Glomerular visceral epithelial cell (primary cell): ENCODE results near the gene RNF208.

Source experiments
- DNase-seq: peaks from one replicate; pipeline ENCODE4 v3.0.0-alpha.2; 2016; ENCODE audit errors: extremely low spot score

The RNF208 gene

DNA sequence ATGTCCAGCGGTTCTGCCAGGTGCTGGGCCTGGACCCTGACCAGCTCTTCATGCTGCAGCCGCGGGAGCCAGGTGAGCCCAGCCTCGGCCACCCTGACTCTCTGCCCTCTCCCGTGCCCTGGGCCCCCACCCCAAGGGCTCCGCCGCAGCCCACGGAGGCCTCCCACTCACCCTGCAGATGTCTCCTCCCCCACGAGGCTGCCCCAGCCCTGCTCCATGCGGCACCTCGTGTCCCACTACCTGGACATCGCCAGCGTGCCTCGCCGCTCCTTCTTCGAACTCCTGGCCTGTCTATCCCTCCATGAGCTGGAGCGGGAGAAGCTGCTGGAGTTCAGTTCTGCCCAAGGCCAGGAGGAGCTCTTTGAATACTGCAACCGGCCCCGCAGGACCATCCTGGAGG is 7.4 kb downstream of the RNF208 start:
- no peak for DNase-seq

DNA sequence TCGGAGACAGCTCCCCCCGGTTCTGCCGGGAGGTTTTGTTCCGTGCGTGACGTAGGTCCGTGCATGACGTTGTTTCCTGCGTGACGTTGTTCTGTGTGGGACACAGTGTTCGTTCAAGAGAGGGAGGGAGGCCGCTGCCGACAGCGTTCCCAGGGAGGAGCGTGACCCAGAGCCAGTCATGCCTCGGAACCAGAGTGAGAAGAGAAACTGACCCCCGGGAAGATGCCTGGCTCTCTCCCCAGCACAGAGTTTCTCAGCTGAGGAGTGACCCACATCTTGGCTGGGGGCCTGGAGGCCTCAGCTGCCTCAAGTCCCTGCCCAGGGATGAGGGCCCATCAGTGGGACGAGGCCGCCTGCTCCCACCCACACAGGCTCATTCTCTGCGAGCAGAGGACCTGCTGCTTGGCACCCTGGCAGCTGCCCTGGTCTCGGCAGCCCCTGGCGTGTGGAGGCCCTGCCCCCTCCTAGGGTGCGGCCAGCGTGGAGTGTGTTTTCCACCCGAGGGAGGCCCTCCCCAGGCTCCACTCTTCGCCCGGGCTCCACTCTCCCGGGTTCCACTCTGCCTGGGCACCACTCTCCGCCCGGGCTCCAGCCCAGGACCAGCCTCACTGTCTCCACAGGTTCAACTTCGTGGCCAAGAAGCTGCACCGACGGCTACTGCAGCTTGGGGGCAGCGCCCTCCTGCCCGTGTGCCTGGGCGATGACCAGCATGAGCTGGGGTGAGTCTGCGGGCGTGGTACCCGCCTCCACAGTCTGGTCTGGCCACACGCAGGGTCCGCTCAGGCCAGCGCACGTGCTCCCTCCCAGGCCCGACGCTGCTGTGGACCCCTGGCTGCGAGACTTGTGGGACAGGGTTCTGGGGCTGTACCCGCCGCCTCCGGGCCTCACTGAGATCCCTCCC is 8.6 kb downstream of the RNF208 start:
- DNase-seq, result no peak

DNA sequence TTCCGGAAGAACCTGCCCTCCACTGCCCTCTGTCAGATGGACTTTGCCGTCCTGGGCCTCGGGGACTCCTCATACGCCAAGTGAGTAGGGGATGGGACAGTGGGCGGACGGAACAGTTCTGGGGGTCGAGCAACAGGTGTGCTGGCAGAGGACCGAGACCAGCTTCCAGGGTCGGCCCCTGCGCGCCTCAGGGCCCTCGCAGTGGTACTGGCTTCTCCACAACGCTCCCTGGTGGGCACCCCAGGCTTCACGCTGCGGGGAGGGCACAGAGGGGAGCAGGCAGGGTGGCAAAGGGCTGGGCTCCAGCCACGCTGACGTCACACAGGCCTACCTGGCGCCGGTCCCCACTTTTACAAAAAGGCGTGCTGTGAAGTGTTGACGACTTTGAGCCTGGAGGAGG is 9.5 kb downstream of the RNF208 start:
- DNase-seq, result no peak

DNA sequence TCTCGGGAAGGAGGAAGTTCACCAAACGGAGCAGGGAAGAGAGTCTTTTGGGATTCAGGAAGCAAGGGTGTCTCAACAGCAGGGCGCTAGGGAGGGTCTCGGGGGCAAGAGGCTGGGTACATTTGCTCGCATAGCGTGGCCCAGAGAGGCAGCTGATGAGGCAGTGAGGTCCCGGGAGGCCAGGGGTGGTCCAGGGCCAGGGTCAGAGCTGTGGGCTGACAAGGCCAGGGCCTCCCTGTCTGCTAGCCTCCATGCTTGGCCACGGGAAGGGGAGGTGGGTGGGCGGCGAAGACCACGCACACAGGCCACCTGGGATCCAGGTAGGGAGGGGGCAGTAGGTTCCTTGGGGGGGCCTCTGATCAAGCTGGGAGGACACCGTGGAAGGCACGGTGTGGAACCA is 10.5 kb downstream of the RNF208 start:
- DNase-seq, result no peak

DNA sequence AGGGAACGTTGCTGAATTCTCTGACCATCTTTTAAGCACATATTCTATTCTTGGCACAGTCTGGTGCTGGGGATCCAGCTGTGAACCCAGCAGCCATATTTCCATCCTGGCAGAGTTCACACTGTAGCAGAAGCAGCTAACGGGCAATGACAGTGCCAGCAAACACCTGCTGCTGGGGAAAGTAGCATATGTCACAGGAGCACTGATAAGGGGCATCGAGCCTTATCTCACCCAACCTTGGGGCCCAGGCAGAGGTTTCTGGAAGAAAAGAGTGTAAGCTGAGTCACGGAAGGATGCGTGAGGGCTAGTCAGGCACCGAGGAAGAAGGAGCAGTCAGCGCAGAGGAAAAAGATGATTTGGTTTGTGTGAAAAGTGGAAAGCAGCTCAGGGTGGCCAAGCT is 15.4 kb downstream of the RNF208 start:
- no peak for DNase-seq

DNA sequence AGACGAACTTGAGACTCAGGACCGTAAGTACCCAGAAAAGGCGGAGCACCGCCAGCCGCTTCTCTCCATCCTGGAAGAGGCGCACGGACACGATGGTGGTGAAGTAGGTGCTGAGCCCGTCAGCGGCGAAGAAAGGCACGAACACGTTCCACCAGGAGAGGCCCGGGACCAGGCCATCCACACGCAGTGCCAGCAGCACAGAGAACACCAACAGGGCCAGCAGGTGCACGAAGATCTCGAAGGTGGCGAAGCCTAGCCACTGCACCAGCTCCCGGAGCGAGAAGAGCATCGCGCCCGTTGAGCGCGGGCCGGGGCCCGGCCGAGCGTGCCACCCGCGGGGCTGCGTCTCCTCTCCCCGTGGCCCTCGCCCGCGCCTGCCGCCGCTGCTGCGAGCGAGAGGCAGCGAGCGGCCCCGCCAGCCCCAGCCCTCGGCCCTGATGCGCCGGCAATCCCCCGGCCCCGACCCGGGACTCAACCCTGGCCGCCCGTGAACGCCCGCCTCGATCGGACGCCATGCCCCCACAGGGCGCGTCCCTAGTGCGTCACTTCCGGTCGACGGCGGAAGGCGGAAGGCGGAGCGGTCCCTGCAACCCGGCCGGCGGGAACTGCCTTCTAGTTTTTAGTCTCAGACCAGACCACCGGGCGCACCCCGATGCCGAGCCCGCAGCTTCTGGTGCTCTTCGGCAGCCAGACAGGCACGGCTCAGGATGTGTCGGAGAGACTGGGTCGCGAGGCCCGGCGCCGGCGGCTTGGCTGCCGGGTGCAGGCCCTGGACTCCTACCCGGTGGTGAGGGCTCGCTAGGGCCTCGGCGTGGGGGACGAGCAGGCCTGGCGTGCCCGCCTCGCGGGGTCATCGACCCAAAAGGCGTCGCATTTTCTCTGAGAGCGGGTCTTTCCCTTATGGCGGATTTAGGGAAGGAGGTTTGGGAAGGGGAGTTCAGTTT is 16.6 kb downstream of the RNF208 start, which contains the start of the genes NDOR1 and TMEM203:
TSS of gene NDOR1 (plus strand) at position 575 of the 944 bp plus-strand sequence. CDS start at position 653, 78 bp downstream.
TSS of gene TMEM203 (minus strand) at position 523 of the 944 bp plus-strand sequence. CDS start at position 289, 234 bp downstream.
- DNase-seq, result peak; percentile 77

DNA sequence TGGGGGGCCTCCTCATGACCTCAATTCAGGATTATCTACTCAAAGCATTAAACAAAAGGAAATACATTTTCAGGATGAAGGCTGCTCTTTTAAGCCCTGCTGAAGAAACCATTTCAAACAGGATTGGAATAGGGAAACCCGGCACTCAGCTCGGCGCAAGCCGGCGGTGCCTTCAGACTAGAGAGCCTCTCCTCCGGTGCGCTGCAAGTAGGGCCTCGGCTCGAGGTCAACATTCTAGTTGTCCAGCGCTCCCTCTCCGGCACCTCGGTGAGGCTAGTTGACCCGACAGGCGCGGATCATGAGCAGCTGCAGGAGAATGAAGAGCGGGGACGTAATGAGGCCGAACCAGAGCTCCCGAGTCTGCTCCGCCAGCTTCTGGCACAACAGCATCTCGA is 17.3 kb downstream of the RNF208 start:
- no peak for DNase-seq

DNA sequence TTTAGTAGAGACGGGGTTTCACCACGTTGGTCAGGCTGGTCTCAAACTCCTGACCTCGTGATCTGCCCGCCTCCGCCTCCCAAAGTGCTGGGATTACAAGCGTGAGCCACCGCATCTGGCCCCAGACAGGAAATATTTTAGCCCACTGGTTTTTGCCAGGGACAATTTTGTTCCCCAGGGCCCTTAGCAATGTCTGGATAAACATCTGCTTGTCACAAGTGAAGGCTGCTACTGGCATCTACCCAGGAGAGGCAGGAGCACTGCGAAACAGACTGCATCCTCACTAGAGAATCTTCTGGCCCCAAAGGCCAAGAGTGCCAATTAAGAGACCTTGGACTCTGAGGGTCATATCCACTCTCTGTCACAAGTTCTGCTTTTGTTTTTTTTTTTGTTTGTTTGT is 19.1 kb downstream of the RNF208 start:
- DNase-seq, result no peak

DNA sequence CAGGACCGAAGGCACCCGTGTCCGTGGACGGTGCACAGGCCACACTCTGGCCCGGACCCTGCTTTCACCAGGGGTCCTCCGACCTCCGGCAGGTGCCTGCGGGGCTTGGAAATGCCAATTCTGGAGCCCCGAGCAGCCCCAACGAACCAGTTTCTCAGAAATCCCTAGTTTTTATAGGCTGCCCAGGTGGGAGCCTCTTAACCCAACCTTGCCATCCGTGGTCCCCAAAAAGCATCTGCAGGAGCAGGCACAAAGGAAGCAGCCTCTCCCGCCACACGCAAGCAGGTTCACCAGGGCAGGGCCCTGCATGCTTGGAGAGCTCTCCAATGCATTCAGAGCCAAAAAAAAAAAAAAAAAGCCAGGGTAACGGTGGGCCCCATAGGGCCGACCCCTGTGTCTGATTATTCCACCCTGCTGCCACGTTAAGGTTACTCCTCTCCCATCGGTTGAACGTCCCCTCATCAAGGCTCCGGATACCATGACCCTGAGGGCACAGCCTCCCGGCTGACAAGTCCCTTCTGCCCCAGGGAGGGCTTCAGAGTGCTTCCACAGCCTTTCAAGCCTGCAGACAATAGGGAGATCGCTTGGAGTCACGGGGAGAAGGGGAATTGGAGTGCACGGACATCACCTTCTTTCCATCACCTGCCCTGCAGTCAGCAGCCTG is 20.7 kb downstream of the RNF208 start:
- DNase-seq, result no peak

DNA sequence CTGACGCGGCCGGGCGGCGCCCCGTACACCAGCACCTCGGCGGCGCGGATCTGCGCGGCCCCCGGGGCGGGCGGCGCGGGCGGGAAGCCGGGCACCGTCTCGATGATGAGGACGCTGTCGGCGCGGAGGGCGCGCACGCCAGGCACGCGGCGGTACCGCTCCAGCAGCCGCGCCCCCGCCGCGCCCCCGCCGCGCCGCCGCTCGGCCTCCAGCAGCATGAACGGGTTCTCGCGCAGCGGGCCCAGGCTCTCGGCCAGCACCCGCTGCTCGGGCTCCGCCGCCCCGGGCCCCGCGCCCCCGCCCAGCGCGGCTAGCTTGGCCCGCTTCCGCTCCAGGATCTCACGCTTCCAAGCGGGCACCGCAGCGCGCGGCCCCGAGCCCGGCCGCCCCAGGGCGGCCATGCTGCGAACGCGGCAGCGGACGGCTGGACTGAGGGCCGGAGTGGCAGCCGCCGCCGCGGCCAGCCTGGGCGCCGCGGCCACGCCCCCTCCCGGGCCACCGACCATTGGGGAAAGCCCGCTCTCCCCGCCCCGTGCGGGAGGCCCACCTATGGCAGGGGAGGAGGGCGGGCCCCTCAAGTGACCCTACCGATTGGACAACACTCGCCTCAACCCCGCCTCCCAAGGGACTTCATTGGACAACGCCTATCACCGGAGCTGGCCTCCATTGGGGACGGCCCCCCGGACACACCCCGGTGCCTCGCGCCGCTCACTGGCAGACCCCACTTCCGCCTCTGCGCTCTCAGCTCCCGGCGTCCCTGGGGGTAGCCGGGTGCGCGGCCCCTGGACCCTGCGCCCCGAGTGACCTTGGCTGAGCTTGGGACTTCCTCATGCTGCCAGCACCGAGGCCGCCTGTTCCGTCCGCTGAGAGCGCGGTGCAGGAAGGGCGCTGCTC is 21.5 kb downstream of the RNF208 start, which contains the start of gene TPRN:
TSS of gene TPRN (minus strand) at position 431 of the 894 bp plus-strand sequence. CDS start at position 401, 30 bp downstream.
- DNase-seq, result peak; percentile 99

DNA sequence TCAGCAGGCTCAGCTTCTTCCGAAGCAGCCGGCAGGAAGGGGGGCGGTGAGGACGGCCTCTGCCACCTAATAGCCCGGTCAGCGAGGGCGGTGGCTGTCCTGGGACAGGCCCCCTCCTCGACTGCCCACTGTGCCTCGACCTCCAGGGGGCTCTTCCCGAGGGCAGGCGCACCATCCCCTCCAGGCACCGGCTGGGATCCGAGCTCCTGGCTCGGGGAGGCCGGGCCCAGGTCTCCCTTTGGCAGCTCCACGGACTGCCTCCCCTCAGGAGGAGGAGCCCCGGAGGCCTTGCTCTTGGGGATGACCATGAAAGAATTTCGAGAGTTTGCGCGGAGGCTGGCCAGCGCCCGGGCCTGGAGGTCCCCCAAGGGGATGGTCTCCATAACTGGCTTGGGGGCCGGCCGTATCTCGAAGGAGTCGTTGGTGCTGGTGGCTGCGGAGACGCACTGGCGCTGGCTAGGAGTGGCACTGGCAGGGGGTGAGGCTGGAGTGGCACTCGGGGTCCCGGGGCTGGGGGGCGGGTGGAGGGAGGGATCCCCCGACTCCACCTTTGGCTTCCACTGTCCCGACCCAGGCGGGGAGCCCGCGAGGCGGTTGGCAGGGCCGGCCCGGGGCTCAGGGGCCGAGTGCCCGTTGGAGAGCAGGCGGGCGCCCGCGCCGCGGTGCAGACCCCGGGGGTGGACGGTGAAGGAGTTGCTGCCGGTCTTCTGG is 22.5 kb downstream of the RNF208 start:
- DNase-seq, result no peak

DNA sequence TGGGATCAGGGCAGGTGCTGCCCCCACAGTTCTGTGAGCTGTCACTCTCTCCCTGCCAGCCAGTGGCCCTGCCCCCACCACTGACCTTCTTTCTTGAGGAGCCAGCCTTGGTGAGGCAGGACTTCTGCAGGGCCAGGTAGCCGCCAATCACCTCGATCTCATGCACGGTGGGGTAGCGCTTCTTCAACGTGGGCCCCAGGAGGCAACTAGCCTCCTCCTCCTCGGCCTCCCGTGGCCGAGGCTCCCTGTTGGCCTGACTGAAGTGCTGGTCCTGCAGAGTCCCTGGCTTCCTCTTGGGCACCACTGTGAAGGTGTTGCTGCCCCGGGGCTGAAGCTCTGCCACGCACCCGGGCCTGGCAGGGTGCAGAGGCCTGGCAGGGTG is 23.1 kb downstream of the RNF208 start:
- DNase-seq, result no peak

DNA sequence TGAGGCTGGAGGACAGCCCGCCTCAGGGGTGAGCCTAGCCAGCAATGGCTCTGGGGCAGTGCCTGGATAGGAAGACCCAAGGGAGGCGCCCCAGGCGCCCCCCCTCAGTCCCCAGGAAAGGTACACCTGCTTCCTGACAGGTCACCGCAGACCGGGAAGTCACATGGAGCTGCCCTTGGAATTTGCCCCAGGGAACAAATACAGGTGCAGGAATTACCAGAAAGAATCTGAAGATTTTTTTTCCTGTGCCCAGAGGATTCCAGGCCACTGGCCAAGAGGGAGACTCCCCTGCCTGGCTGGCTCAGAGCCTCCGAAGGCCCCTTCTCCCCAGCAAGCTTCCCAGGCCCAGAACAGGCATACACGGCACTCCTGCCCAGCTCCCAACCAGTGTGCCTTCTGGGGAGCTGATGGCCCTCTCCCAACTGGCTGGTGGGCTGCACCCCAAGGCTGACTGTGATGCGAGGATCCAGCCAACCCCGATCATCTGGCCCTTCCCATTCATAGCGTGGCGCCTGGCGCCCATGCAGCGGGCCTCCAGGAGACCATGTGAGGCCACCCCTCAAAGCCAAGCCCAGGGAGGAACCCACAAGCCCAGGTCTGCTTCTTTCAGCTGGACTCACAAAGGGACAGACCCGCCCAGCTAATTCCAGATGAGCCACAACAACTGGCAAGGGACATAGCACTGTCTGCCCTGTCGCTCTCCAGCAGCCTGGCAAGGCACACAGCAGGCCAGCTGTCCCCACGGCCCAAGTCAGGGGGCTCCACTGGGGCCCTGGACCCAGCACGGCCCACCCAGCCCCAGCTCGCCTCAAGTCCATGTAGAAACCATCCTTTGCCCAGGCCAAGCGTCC is 23.8 kb downstream of the RNF208 start:
- no peak for DNase-seq

DNA sequence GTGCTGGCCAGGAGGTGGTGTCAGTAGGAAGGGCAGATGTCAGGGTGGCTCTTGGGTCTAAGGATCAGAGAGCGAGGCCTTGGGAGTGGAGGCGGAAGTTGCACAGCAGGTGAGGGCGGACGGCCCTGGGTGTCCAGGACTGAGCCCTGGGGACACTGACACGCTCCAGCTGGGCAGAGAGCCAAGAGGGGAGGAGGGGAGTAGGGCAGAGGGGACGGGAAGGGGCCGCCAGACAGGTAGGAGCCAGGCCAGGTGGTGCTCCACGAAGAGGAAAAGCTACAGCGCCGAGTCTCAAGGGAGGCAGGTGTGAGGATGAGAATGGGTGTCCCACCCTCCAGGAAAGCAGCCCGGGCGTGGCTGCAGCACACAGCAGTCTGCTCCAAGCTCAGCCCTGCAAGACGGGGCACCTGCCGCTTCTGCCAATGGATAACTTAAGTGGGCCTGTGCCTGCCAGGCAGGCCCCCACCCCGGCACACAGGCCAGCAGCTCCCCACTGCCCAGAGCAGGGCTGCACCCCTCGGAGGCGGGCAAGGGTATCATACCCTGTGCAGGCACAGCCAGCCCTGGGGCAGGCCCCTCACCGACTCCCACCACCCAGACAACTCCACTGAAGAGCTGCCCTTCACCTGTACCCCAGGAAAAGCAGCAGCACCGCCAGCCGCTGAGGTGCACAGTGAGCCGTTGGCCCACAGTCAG is 26.4 kb downstream of the RNF208 start:
- no peak for DNase-seq

DNA sequence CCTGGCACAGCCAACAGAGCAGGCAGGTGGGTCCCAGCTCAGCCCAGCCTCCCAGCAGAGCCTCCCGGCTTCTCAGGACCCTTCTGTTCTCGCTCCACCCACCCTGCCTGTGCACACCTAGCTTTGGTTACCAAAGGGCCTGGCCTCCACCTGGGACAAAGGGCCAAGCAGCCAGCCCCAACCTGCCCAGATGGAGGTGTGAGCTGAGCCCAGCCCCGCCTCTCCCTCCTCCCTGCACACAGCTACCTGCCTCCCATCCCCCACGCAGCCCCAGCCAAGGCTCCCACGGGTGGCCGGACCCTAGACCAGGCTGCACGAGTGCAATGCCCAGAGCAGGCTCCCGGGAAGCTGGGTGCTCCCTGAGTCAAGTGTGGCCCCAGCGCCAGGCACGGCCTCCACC is 27.1 kb downstream of the RNF208 start:
- DNase-seq, result no peak

DNA sequence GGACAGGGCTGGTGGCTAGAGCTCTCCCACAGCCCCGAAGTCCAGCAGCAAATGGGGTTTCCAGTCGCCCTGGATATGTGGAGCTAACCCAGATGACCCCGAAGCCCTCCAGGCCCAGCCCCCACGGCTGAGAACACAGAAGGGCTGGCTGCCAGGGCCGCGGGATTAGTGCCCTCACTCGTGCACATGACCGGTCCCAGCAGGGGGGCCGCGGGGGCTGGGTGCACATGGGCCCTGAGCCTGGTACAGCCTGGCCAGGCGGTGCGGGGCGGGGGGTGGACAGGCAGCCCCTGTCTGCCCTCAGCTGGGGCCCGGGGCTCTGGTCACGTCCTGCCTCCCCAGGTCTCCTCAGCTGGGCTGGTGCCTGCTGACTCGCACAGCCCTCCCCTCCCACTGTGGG is 27.7 kb downstream of the RNF208 start:
- peak; percentile 33 for DNase-seq

DNA sequence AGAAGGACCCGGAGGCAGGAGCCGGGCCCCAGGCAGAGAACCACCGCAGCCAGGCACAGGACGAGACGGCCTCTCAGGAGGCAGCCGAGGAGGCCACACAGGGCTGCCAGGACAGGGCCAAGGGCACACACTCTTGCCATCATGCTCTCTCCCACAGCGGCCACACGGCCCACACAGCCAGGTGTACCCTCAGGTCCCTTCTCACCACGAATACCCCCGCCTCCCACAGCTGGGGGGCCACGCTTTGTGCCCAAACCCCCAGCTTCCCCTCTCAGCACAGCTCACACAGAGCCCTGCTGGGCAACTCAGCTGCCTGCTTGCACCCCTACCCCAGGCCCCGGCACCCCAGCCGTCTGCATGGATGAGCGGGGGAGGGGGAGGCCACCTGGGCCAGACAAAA is 28.3 kb downstream of the RNF208 start:
- DNase-seq, result no peak

DNA sequence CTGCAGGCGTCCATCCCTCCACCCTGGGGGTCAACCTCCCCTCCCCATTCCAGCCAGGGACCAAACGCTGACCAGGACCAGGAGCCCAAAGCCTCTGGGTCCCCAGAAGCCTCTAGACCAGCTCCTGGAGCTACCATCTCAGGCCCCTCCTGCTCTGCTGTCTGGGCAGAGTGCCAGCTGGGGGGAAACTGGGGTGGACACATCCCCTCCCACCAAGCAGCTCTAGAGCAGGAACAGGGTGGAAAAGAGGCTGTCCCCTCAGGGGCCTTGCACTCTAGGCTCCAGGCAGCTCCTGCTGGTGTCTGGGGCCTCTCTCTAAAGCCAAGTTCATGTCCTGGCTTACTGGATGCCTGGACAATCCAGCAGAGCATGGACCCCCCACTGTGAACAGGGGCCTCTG is 29.2 kb downstream of the RNF208 start:
- no peak for DNase-seq

DNA sequence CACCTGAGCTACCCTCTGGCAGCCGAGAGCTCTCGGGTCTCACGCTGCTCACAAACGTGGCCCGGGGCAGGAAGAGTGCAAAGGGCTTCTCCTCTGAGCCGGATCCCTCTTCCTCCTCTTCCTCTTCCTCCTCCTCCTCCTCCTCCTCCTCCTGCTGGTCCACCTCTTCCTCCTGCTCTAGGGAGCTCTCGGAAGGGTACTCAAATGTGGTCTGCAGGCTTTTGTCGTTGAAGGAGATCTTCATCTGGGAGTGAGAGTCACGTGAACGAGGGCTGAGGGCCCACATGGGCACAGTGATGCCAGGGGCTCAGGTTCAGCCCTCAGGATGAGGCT is 29.6 kb downstream of the RNF208 start:
- DNase-seq, result no peak
